ENCODE measurements around the gene XG. TPM values are rescaled to one million over a fixed set of nuclear protein-coding genes. Genes with fewer than 3 reads are reported as not detected.
"Not testable (repeated sequence)": the region's sequence is repeated elsewhere in the genome, so short reads cannot be mapped to it uniquely, and the experiment has no call there.

Gene XG
- under 1 TPM in 1 of 2 donors, not detected in 1; 0.34 TPM for total RNA-seq
- total RNA-seq = 0.15 to 0.23 reads per million in 2 donors

GRCh38 chrX:2751874-2752300, at the start of gene XG:
Gene XG (plus strand): TSS chrX:2752040. CDS start chrX:2752275, 235 bp downstream.
- not testable (repeated sequence) for DNase-seq; ATAC-seq; H3K36me3 Mint-ChIP-seq (ENCODE audit: low read depth); H3K4me3 Mint-ChIP-seq; H3K27me3 Mint-ChIP-seq; H3K4me1 Mint-ChIP-seq; H3K27ac Mint-ChIP-seq; H3K9me3 ChIP-seq (ENCODE audit: control insufficient read depth, low read length, poor library complexity, severe bottlenecking)

GRCh38 chrX:2703991-2704369, 47.9 kb upstream of the XG start:
- DNase-seq = no peak
- H3K4me3 Mint-ChIP-seq = peak overlapping the region; percentile 7
- H3K27me3 Mint-ChIP-seq = no peaks in the 10 kb centered on the region
- peak overlapping the region; percentile 82 for H3K27ac Mint-ChIP-seq
- no peaks in the 10 kb centered on the region for H3K9me3 ChIP-seq (ENCODE audit: control insufficient read depth, low read length, poor library complexity, severe bottlenecking)
- ATAC-seq = no peak
- H3K4me1 Mint-ChIP-seq = peaks cover 77% of the 10 kb centered on the region
- peaks cover 3% of the 10 kb centered on the region for H3K36me3 Mint-ChIP-seq (ENCODE audit: low read depth)

GRCh38 chrX:2705046-2705832, 46.6 kb upstream of the XG start:
- Mint-ChIP-seq H3K27ac (peak overlapping the region; percentile 82), H3K4me3 (peak overlapping the region; percentile 53)
- no peak for DNase-seq

GRCh38 chrX:2707334-2707760, 44.5 kb upstream of the XG start:
- Mint-ChIP-seq H3K4me3 (peak overlapping the region; percentile 62), H3K27me3 (no peaks in the 10 kb centered on the region), H3K27ac (peak overlapping the region; percentile 95), H3K36me3 (ENCODE audit: low read depth) (no peaks in the 10 kb centered on the region), H3K4me1 (peaks cover 70% of the 10 kb centered on the region)
- peak; percentile 60 for ATAC-seq
- peak in 1 of 3 donors; percentile 40 for DNase-seq
- no peaks in the 10 kb centered on the region for H3K9me3 ChIP-seq (ENCODE audit: control insufficient read depth, low read length, poor library complexity, severe bottlenecking)

More at GRCh38 chrX:2705046-2705832, 46.6 kb upstream of the XG start:
- H3K9me3 ChIP-seq (ENCODE audit: control insufficient read depth, low read length, poor library complexity, severe bottlenecking) = no peaks in the 10 kb centered on the region
- no peaks in the 10 kb centered on the region for H3K27me3 Mint-ChIP-seq
- no peak for ATAC-seq
- peaks cover 1% of the 10 kb centered on the region for H3K36me3 Mint-ChIP-seq (ENCODE audit: low read depth)
- peaks cover 81% of the 10 kb centered on the region for H3K4me1 Mint-ChIP-seq

GRCh38 chrX:2708021-2708420, 43.8 kb upstream of the XG start:
- no peaks in the 10 kb centered on the region for H3K27me3 Mint-ChIP-seq
- H3K4me1 Mint-ChIP-seq = peaks cover 67% of the 10 kb centered on the region
- H3K27ac Mint-ChIP-seq = peak overlapping the region; percentile 95
- H3K36me3 Mint-ChIP-seq (ENCODE audit: low read depth) = no peaks in the 10 kb centered on the region
- DNase-seq = no peak
- H3K9me3 ChIP-seq (ENCODE audit: control insufficient read depth, low read length, poor library complexity, severe bottlenecking) = no peaks in the 10 kb centered on the region
- H3K4me3 Mint-ChIP-seq = peak overlapping the region; percentile 62
- no peak for ATAC-seq

- H3K9me3 ChIP-seq (ENCODE audit: control insufficient read depth, low read length, poor library complexity, severe bottlenecking) = no peaks in the 10 kb centered on the region
- Mint-ChIP-seq H3K27ac (peak overlapping the region; percentile 95), H3K4me3 (peak overlapping the region; percentile 68), H3K36me3 (ENCODE audit: low read depth) (no peaks in the 10 kb centered on the region), H3K4me1 (peaks cover 64% of the 10 kb centered on the region), H3K27me3 (no peaks in the 10 kb centered on the region)
- ATAC-seq (no peak), DNase-seq (no peak)
Measured at GRCh38 chrX:2708592-2709188, 43.1 kb upstream of the XG start.

- no peaks in the 10 kb centered on the region for H3K9me3 ChIP-seq (ENCODE audit: control insufficient read depth, low read length, poor library complexity, severe bottlenecking)
- H3K27ac Mint-ChIP-seq = peak overlapping the region; percentile 93
- H3K4me1 Mint-ChIP-seq = peaks cover 61% of the 10 kb centered on the region
- peak overlapping the region; percentile 58 for H3K4me3 Mint-ChIP-seq
- ATAC-seq = no peak
- no peaks in the 10 kb centered on the region for H3K36me3 Mint-ChIP-seq (ENCODE audit: low read depth)
- no peak for DNase-seq
- H3K27me3 Mint-ChIP-seq = no peaks in the 10 kb centered on the region
Measured at GRCh38 chrX:2709556-2709955, 42.3 kb upstream of the XG start.

- no peaks in the 10 kb centered on the region for H3K9me3 ChIP-seq (ENCODE audit: control insufficient read depth, low read length, poor library complexity, severe bottlenecking)
- Mint-ChIP-seq H3K27me3 (no peaks in the 10 kb centered on the region), H3K4me3 (peak overlapping the region; percentile 91), H3K4me1 (peaks cover 58% of the 10 kb centered on the region), H3K36me3 (ENCODE audit: low read depth) (no peaks in the 10 kb centered on the region), H3K27ac (peak overlapping the region; percentile 93)
- ATAC-seq (peak; percentile 75), DNase-seq (no peak)
Measured at GRCh38 chrX:2710041-2710840, 41.6 kb upstream of the XG start.

- no peak for DNase-seq
- H3K4me3 Mint-ChIP-seq = no peak overlapping the region
- H3K36me3 Mint-ChIP-seq (ENCODE audit: low read depth) = no peaks in the 10 kb centered on the region
- no peaks in the 10 kb centered on the region for H3K9me3 ChIP-seq (ENCODE audit: control insufficient read depth, low read length, poor library complexity, severe bottlenecking)
- no peak for ATAC-seq
- H3K27me3 Mint-ChIP-seq = no peaks in the 10 kb centered on the region
- H3K27ac Mint-ChIP-seq = peak overlapping the region; percentile 93
- peaks cover 54% of the 10 kb centered on the region for H3K4me1 Mint-ChIP-seq
Measured at GRCh38 chrX:2711441-2711840, 40.4 kb upstream of the XG start.

- Mint-ChIP-seq H3K27ac (no peak overlapping the region), H3K4me1 (peaks cover 53% of the 10 kb centered on the region), H3K36me3 (ENCODE audit: low read depth) (no peaks in the 10 kb centered on the region), H3K27me3 (no peaks in the 10 kb centered on the region), H3K4me3 (no peak overlapping the region)
- DNase-seq = no peak
- no peak for ATAC-seq
- no peaks in the 10 kb centered on the region for H3K9me3 ChIP-seq (ENCODE audit: control insufficient read depth, low read length, poor library complexity, severe bottlenecking)
Measured at GRCh38 chrX:2712428-2712827, 39.4 kb upstream of the XG start.

GRCh38 chrX:2712890-2713840, 38.7 kb upstream of the XG start:
- no peaks in the 10 kb centered on the region for H3K27me3 Mint-ChIP-seq
- H3K27ac Mint-ChIP-seq = no peak overlapping the region
- no peaks in the 10 kb centered on the region for H3K9me3 ChIP-seq (ENCODE audit: control insufficient read depth, low read length, poor library complexity, severe bottlenecking)
- H3K4me3 Mint-ChIP-seq = no peak overlapping the region
- no peak for DNase-seq
- peaks cover 48% of the 10 kb centered on the region for H3K4me1 Mint-ChIP-seq
- ATAC-seq = no peak
- H3K36me3 Mint-ChIP-seq (ENCODE audit: low read depth) = no peaks in the 10 kb centered on the region

GRCh38 chrX:2714551-2714950, 37.3 kb upstream of the XG start:
- ATAC-seq = no peak
- H3K4me3 Mint-ChIP-seq = no peak overlapping the region
- no peaks in the 10 kb centered on the region for H3K27me3 Mint-ChIP-seq
- no peaks in the 10 kb centered on the region for H3K9me3 ChIP-seq (ENCODE audit: control insufficient read depth, low read length, poor library complexity, severe bottlenecking)
- DNase-seq = no peak
- H3K27ac Mint-ChIP-seq = peak overlapping the region; percentile 84
- no peaks in the 10 kb centered on the region for H3K36me3 Mint-ChIP-seq (ENCODE audit: low read depth)
- peaks cover 34% of the 10 kb centered on the region for H3K4me1 Mint-ChIP-seq
